DND-41 (cell line): Measurements from ENCODE around the gene ITSN2.

Experiments
- ATAC-seq: fragments of 200-7000 bp; cut with Tn5 transposase; 3 replicates; pipeline ENCODE4 v1.9.1; 2021; ENCODE audit warnings: low read depth; ENCODE audit not compliant: insufficient read depth
- DNase-seq: peaks from one replicate; pipeline ENCODE4 v3.0.0-alpha.2; 2020
- H2AFZ ChIP-seq: 2 replicates; pipeline ENCODE4 v1.6.0; 2012; ENCODE audit warnings: low read depth, low read length
- H3K27ac ChIP-seq: 2 replicates; pipeline ENCODE4 v1.5.1; 2012; ENCODE audit warnings: low read length, inconsistent platforms
- H3K27me3 ChIP-seq: fragments of 200-600 bp; sonication (generic); 2 replicates; pipeline ENCODE4 v1.6.0; 2012; ENCODE audit warnings: low read length, mild to moderate bottlenecking, inconsistent platforms; ENCODE audit not compliant: insufficient read depth, poor library complexity
- H3K36me3 ChIP-seq: 2 replicates; pipeline ENCODE4 v1.5.1; 2012; ENCODE audit warnings: low read length, inconsistent platforms; ENCODE audit not compliant: insufficient read depth
- H3K4me1 ChIP-seq: 2 replicates; pipeline ENCODE4 v1.5.1; 2012; ENCODE audit warnings: mild to moderate bottlenecking, low read length; ENCODE audit not compliant: insufficient read depth
- H3K4me2 ChIP-seq: 2 replicates; pipeline ENCODE4 v1.6.0; 2012; ENCODE audit warnings: mild to moderate bottlenecking, moderate library complexity, low read length, inconsistent platforms; ENCODE audit not compliant: insufficient read depth
- H3K4me3 ChIP-seq, 2 experiments: fragments of 200-600 bp in 1 of 2; shearing (Covaris generic) in 1 of 2; 2 replicates each; pipeline ENCODE4 v1.5.1; 2012 to 2016; ENCODE audit warnings: inconsistent platforms in 2 of 2, low read length in 2 of 2, mild to moderate bottlenecking in 2 of 2, low read depth in 1 of 2, moderate library complexity in 1 of 2
- H3K79me2 ChIP-seq: 2 replicates; pipeline ENCODE4 v1.6.0; 2012; ENCODE audit warnings: low read length, inconsistent platforms; ENCODE audit not compliant: insufficient read depth
- H3K9ac ChIP-seq: 2 replicates; pipeline ENCODE4 v1.6.0; 2012; ENCODE audit warnings: low read depth, mild to moderate bottlenecking, inconsistent platforms, low read length, moderate library complexity
- H3K9me3 ChIP-seq: 2 replicates; pipeline ENCODE4 v1.5.1; 2012; ENCODE audit warnings: low read length, moderate library complexity, mild to moderate bottlenecking, inconsistent platforms; ENCODE audit not compliant: insufficient read depth, severe bottlenecking
- H4K20me1 ChIP-seq: 2 replicates; pipeline ENCODE4 v1.6.0; 2012; ENCODE audit warnings: low read length; ENCODE audit not compliant: insufficient read depth
- CTCF ChIP-seq: IDR thresholded peaks from 2 replicates; pipeline ENCODE4 v1.5.1; 2012; ENCODE audit warnings: borderline replicate concordance, low read length, moderate library complexity, mild to moderate bottlenecking; ENCODE audit not compliant: poor library complexity, severe bottlenecking; ENCODE audit errors: extremely low read depth
- EZH2 ChIP-seq: IDR thresholded peaks from 3 replicates; pipeline ENCODE4 v1.6.1; 2012; ENCODE audit warnings: borderline replicate concordance, low read depth, mild to moderate bottlenecking, moderate library complexity, low read length, inconsistent platforms; ENCODE audit not compliant: severe bottlenecking

ITSN2 gene

GRCh38 chr2:24315669-24316068, 44.7 kb downstream of the ITSN2 start:
- H3K4me2 ChIP-seq = no peak overlapping the region
- H3K36me3 ChIP-seq = peaks cover 14% of the 10 kb centered on the region; the same call in 1 of the 2 replicates
- ATAC-seq (no peak), DNase-seq (no peak)
- H3K27ac ChIP-seq = no peak overlapping the region
- H4K20me1 ChIP-seq = peaks cover 3% of the 10 kb centered on the region; the same call in 1 of the 2 replicates
- no peak overlapping the region for H3K4me3 ChIP-seq
- no peak overlapping the region for H3K9ac ChIP-seq
- H3K27me3 ChIP-seq = no peaks in the 10 kb centered on the region
- no peaks in the 10 kb centered on the region for H3K4me1 ChIP-seq
- H2AFZ ChIP-seq = no peak overlapping the region
- TF ChIP-seq CTCF (no peak), EZH2 (no peak)
- H3K79me2 ChIP-seq = no peaks in the 10 kb centered on the region
- H3K9me3 ChIP-seq = no peaks in the 10 kb centered on the region

- ATAC-seq (no peak), DNase-seq (no peak)
- Histone ChIP-seq H3K79me2 (no peaks in the 10 kb centered on the region), H3K27ac (no peak overlapping the region), H2AFZ (no peak overlapping the region), H3K9ac (no peak overlapping the region), H4K20me1 (peaks cover 3% of the 10 kb centered on the region; the same call in 1 of the 2 replicates), H3K4me1 (no peaks in the 10 kb centered on the region), H3K4me3 (no peak overlapping the region), H3K9me3 (no peaks in the 10 kb centered on the region), H3K4me2 (no peak overlapping the region), H3K27me3 (no peaks in the 10 kb centered on the region), H3K36me3 (peaks cover 26% of the 10 kb centered on the region)
- TF ChIP-seq EZH2 = no peak
- no peak for TF ChIP-seq CTCF
These were observed 46.3 kb downstream of the ITSN2 start for GRCh38 chr2:24313744-24314632.

GRCh38 chr2:24307961-24308360, 52.4 kb downstream of the ITSN2 start:
- TF ChIP-seq CTCF (no peak), EZH2 (no peak)
- ATAC-seq (no peak), DNase-seq (no peak)
- Histone ChIP-seq H3K9ac (no peak overlapping the region), H3K27me3 (no peaks in the 10 kb centered on the region), H4K20me1 (no peaks in the 10 kb centered on the region), H3K4me1 (no peaks in the 10 kb centered on the region), H2AFZ (no peak overlapping the region), H3K4me3 (no peak overlapping the region), H3K4me2 (no peak overlapping the region), H3K27ac (no peak overlapping the region), H3K9me3 (no peaks in the 10 kb centered on the region), H3K79me2 (no peaks in the 10 kb centered on the region), H3K36me3 (peaks cover 54% of the 10 kb centered on the region)
